Anterior cingulate cortex (tissue), 58 donors: ENCODE results near the gene ODAD2.
A peak's percentile ranks its signal among the peaks of the same experiment; 100 is the strongest.
"Not testable (repeated sequence)": the region's sequence is repeated elsewhere in the genome, so short reads cannot be mapped to it uniquely, and the experiment has no call there.

Source experiments
- DNase-seq, 58 donors: peaks; one replicate each; lab custom pipeline; 2025; lab: John Stamatoyannopoulos, UW

ODAD2 gene

DNA sequence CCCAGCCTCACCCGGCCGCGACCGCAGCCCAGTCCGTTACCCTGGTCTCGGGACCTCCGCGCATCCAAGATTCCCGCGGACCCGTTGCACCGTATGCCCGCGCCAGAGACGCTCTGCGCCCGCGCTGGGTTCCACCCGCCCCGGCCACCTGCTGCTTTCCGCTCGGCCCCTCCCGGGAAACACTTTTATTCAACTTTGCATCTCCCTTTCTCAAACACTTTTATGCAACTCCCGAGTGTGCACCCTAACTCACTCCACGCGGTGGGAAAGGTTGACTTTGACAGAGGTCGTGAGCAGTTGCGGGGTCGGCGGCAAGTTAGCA lies at the start of gene ODAD2:
TSS of gene ODAD2 (minus strand) at position 126 of the 322 bp plus-strand sequence. CDS start 3,937 bp downstream, outside the sequence.
- DNase-seq, result no peak

DNA sequence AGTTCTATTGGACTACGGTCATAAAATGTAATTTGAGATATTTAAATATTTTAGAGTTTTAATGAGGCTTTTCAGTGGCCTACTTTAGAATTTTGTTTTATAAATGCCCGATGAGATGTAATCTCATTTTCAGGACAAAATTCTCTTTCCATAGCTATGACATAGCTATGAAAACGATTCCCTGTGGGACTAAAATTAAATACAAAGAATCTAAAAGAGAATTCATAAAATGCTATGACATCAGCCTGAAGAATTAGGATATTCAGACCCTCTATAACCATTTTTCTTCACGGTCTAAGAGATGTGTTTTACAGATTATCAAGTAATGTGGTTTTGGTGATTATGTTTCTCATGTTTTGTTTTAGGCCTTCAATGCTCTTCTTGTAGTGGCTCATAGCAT lies 48.2 kb upstream of the ODAD2 start:
- DNase-seq, result no peak

GRCh38 chr10:28046579-28046978 lies 47.7 kb upstream of the ODAD2 start:
- DNase-seq, result no peak

- DNase-seq, result no peak
Observed at GRCh38 chr10:28043941-28044340, 45.1 kb upstream of the ODAD2 start.

GRCh38 chr10:28036587-28036986 lies 37.7 kb upstream of the ODAD2 start:
- no peak for DNase-seq

GRCh38 chr10:28020993-28021982 lies 22.4 kb upstream of the ODAD2 start:
- no peak for DNase-seq

DNA sequence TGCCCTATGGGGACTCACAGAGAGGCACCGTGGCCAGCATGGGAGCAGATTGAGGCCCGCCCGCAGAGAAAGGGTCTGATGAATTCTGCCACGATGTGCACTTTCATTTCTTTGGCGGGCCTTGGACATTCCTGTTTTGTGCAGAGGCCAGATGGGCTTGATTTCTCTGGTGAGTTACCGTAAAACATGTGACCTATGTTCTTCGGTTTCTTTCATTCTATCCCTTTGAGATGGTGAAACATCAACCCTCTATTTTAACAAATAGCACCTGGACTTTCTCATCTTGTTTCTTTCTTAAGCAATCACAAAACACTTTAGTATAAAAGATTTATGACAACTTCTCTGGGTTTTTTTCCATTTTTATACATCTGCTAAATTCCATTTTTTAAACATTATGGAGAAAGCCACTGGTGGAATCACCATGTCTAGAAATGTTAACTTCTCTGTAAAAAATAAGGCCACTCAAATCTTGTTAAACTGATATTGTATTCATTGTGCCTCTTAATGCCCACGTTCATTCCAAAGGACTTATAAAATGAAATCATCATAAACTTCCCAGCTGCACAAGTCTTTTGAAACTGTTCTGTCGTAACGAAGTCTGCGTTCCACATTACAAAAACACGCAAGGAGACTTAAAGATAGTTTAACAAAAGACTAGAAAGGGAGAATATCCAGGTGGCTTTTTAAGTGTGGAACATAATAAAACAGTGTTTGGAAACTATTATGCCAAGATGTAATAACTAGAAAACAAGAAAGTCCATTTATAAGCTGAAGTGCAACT lies 21.4 kb upstream of the ODAD2 start:
- DNase-seq, result no peak

- DNase-seq, result no peak
Observed at GRCh38 chr10:28014651-28015050, 15.8 kb upstream of the ODAD2 start.

- no peak for DNase-seq
Observed at GRCh38 chr10:28012990-28013515, 14.2 kb upstream of the ODAD2 start.

DNA sequence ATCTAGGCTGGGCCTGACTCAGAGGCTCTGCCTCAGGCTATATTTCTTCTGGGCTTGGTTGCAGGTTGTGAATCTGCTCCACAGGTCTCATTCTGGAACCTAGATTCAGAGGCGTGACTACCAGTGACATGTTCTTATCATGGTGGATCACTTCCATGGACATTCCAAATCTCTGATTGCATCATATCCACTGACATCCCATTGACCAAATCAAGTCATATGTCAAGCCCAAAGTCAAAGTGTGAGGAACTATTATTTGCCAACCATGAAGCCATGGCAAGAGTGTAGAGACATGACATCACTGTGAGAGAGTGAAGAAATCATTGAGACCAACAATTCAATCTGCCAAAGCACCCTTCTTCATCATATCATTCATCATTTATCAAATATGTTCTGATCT lies 11.9 kb upstream of the ODAD2 start:
- no peak for DNase-seq

DNA sequence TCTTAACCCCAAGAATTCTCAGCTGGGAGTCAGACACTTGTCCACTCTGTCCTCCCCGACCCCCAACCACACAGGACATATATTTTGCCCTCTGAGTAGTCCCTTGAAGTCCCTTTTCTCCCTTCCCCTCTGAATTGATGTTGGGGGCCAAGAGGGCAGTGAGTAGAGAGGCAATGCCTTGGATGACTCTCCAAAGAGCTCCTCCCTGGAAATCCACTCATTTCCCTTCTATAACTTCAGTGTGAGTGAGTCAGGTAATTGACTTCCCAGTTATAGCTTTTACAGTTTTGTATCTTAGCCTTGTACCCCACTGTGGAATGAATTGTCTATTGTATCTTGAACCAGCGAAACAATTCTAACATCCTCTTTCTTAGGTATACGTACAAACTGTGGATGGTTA lies 9.2 kb upstream of the ODAD2 start:
- DNase-seq, result no peak

GRCh38 chr10:28001353-28001752 lies 2.5 kb upstream of the ODAD2 start:
- DNase-seq, result no peak

GRCh38 chr10:27998178-27998953 lies 513 bp downstream of the ODAD2 start:
- DNase-seq, result peak in 22 of 58 donors; percentile 5 to 45 (median 14)

DNA sequence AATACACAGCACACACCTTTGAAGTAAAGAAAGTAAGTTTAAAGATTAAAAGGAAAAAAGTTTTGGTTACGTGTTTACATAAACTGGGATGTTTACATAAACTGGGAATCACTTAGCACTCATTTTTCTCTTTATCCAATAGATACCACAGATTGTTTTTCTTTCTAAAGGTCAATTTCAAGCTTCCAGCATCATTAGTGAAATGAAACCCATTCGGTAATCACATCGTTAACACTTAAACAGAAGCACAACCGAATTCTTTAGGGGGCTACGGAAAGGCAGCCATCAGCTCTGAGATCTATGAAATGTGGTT lies 1.1 kb downstream of the ODAD2 start:
- no peak for DNase-seq

DNA sequence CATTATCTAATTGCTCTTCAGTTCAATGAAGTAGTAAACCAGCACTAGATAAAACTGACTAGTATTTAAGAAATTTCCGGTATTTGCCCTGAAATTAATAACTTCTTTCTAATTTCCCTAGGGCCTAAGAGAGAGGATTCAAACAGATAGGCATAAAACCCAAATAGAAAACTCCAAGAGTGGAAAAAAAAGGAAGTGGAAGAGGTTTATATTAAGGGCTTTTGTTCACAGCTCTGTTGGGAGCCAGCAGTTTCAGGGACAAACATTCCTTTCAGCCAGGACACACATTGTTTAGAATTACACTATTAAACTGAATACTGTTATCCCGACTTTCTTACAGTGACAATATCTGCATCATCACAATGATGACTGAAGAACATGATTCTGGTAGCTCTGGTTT lies 3.6 kb downstream of the ODAD2 start:
- DNase-seq, result no peak

DNA sequence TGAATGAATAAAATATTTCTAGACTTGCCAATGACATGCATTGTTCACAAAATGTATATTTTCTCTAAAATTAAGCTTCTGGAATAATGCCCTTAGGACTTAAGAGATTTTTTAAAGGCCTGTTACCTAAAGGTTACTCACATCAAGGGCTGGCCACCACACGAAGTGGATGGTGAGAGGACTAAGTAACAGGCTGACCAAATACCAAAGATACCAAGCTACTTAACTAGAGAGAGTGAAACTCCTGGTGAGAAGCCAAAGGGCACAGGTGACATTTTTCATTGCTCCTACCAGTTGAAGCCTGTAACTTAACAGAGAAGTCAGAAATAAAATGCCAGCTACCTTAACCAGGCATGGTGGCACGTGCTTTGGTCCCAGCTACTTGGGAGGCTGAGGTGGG lies 9.5 kb downstream of the ODAD2 start:
- DNase-seq, result not testable (repeated sequence)

GRCh38 chr10:27986821-27987220 lies 12.1 kb downstream of the ODAD2 start:
- no peak for DNase-seq

GRCh38 chr10:27982875-27983543 lies 15.9 kb downstream of the ODAD2 start:
- no peak for DNase-seq

- no peak for DNase-seq
Observed at GRCh38 chr10:27981744-27982143, 17.1 kb downstream of the ODAD2 start.

DNA sequence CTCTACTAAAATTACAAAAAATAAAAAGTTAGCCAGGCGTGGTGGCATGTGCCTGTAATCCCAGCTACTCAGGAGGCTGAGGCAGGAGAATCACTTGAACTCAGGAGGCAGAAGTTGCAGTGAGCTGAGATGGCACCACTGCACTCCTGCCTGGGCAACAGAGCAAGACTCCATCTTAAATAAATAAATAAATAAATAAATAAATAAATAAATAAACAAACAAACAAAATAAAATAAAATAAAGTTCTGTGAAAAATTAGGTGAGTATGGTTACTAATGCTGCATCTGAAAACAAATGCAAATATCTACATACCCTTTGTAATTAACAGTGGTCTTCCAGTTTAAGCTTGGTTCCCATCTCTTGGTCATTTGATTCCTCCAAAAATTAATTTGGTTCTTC lies 28.1 kb downstream of the ODAD2 start:
- DNase-seq, result not testable (repeated sequence)
